K562 (cell line): ENCODE data around the gene BTBD16. TPM values are rescaled to one million over a fixed set of nuclear protein-coding genes. Genes with fewer than 3 reads are reported as not detected.

Source experiments
- CGGBP1 ChIP-seq: fragments of 250-450 bp; sonication (Bioruptor Pico); IDR thresholded peaks from 2 replicates; pipeline ENCODE4 v1.9.0; 2021; ENCODE audit warnings: mild to moderate bottlenecking
- E2F3 ChIP-seq: fragments of 250-450 bp; sonication (Bioruptor Pico); IDR thresholded peaks from 2 replicates; pipeline ENCODE4 v1.4.0; 2020; ENCODE audit warnings: mild to moderate bottlenecking
- ELF2 ChIP-seq: fragments of 250-450 bp; sonication (Bioruptor Pico); IDR thresholded peaks from 2 replicates; pipeline ENCODE4 v1.5.0; 2021; ENCODE audit warnings: mild to moderate bottlenecking
- GTF2F1 ChIP-seq: IDR thresholded peaks from 2 replicates; pipeline ENCODE4 v1.6.1; 2011; ENCODE audit warnings: low read depth, low read length, improper control_type of control experiment
- HDAC8 ChIP-seq: fragments of 450-650 bp; IDR thresholded peaks from 2 replicates; pipeline ENCODE4 v1.6.1; 2016; ENCODE audit warnings: mild to moderate bottlenecking, missing genetic modification characterization, moderate library complexity, missing compliant biosample characterization
- HNRNPUL1 ChIP-seq: fragments of 200-400 bp; formaldehyde crosslinking; IDR thresholded peaks from 2 replicates; pipeline ENCODE4 v1.6.1; 2017; ENCODE audit warnings: low read length
- MEF2A ChIP-seq: IDR thresholded peaks from 2 replicates; pipeline ENCODE4 v1.6.1; 2011; ENCODE audit warnings: low read depth, mild to moderate bottlenecking, low read length, moderate library complexity; ENCODE audit not compliant: control insufficient read depth
- NCOA4 ChIP-seq: fragments of 450-650 bp; IDR thresholded peaks from 2 replicates; pipeline ENCODE4 v1.6.1; 2018; ENCODE audit warnings: mild to moderate bottlenecking; ENCODE audit not compliant: partially characterized antibody
- NFIC ChIP-seq: fragments of 450-650 bp; IDR thresholded peaks from 2 replicates; pipeline ENCODE4 v1.6.1; 2017; ENCODE audit warnings: mild to moderate bottlenecking, inconsistent platforms
- RAD51 ChIP-seq: fragments of 450-650 bp; IDR thresholded peaks from 2 replicates; pipeline ENCODE4 v1.7.1; 2016; ENCODE audit warnings: low read depth, mild to moderate bottlenecking, borderline replicate concordance
- RFX7 ChIP-seq: fragments of 250-450 bp; sonication (Bioruptor Pico); IDR thresholded peaks from 2 replicates; pipeline ENCODE4 v1.5.1; 2021; ENCODE audit warnings: mild to moderate bottlenecking
- SRSF3 ChIP-seq: fragments of 200-400 bp; formaldehyde crosslinking; IDR thresholded peaks from 2 replicates; pipeline ENCODE4 v1.6.1; 2016; ENCODE audit warnings: mild to moderate bottlenecking, low read length, moderate library complexity; ENCODE audit not compliant: insufficient read depth
- TAF7 ChIP-seq: fragments of 450-650 bp; IDR thresholded peaks from 2 replicates; pipeline ENCODE4 v1.6.1; 2016; ENCODE audit warnings: missing genetic modification characterization, missing compliant biosample characterization
- TAF9B ChIP-seq: fragments of 450-650 bp; IDR thresholded peaks from 2 replicates; pipeline ENCODE4 v1.6.1; 2018; ENCODE audit warnings: mild to moderate bottlenecking; ENCODE audit not compliant: partially characterized antibody
- TBP ChIP-seq: optimal IDR thresholded peaks from 2 replicates; pipeline ENCODE3; 2011; ENCODE audit warnings: low read depth, low read length, improper control_type of control experiment
- TCF7 ChIP-seq: sonication (generic); IDR thresholded peaks from 2 replicates; pipeline ENCODE4 v1.6.1; 2016; ENCODE audit warnings: antibody characterized with exemption, borderline replicate concordance
- VEZF1 ChIP-seq: fragments of 200-800 bp; sonication (Bioruptor generic); IDR thresholded peaks from 2 replicates; pipeline ENCODE4 v1.6.1; 2017; ENCODE audit warnings: missing genetic modification characterization, missing compliant biosample characterization
- ZBTB9 ChIP-seq: fragments of 450-650 bp; formaldehyde crosslinking; IDR thresholded peaks from 2 replicates; pipeline ENCODE4 v1.4.0; 2020; ENCODE audit warnings: mild to moderate bottlenecking, moderate library complexity
- ZNF77 ChIP-seq: fragments of 250-450 bp; sonication (Bioruptor Pico); IDR thresholded peaks from 2 replicates; pipeline ENCODE4 v1.5.0; 2020
- polyA plus RNA-seq, 8 experiments: library from polyadenylated mRNA; depleted of rRNA in 4 of 8; stranded (reverse) in 5 of 8; unstranded in 3 of 8; fragments of >200 nt; fragmentation: Nextera tagmentation in 2 of 8; fragmentation: Illumina TruSeq in 1 of 8; extraction: Ambion mirVana in 2 of 8; extraction: Trizol in 1 of 8; gene quantifications; 2 replicates each; pipeline versions ENCODE4 v1.2.1 to v1.2.3, GENCODE V29; 2011 to 2014; ENCODE audit warnings: inconsistent platforms in 1 of 8, missing spikeins in 1 of 8
- total RNA-seq, 7 experiments: library from RNA; depleted of rRNA in 6 of 7; stranded (reverse); fragments of >200 nt in 6 of 7; fragmentation: Illumina TruSeq in 2 of 7; extraction: Trizol in 2 of 7; gene quantifications; 2 replicates each; pipeline versions ENCODE4 v1.2.1 to v1.2.3, GENCODE V29; 2011 to 2021; ENCODE audit warnings: low replicate concordance in 1 of 7
- TF ChIP-seq, protein P1 (sequence below): fragments of 250-450 bp; sonication (Bioruptor Pico); IDR thresholded peaks from 2 replicates; pipeline ENCODE4 v1.8.0; 2022; ENCODE audit warnings: moderate library complexity, mild to moderate bottlenecking, inconsistent platforms
- TF ChIP-seq, protein P2 (sequence below): fragments of 450-650 bp; conservative IDR thresholded peaks from 2 replicates; pipeline ENCODE4 v1.6.1; 2016; ENCODE audit warnings: missing genetic modification characterization, low read depth, mild to moderate bottlenecking, control low read depth, missing compliant biosample characterization
- TF ChIP-seq, protein P3 (sequence below): sonication (generic); formaldehyde crosslinking; IDR thresholded peaks from 2 replicates; pipeline ENCODE4 v1.8.1; 2023; ENCODE audit warnings: mild to moderate bottlenecking, missing genetic modification reagents

BTBD16 gene
- total and polyA plus RNA-seq, 9 of the 15 experiments (the other 6 are each of a cell fraction or from before 2014, with no cell fraction given): 0.11 TPM; not detected in 8

DNA sequence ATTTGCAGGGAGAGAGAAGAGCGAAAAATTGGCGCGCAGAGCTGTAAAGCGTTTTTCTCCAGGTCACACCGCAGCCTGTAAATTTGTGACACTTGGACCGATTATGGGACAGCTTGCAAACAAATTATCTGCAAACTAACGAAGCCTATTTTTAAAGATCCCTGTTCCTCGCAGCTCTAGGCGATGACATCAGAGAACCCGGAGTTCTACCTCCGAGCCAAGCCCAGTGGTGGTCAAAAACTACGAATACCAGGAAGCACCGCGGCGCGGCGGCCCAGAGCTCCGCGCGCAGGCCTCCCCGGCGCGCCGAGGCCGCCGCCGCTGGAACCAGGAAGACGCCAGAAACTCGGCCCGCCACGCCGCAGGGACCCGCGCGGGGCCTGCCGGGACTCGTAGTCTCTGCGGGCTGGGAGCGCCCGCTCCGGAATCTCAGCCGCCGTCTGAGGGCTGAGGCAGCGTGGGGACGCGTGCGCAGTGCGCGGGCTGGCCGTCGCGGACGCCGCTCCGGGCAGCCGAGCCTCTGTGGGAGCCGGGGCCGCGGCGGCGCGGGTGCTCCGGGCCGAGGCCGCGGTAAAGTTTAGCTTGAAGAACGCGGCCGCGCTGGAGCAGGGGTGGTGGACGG lies 103.3 kb downstream of the BTBD16 start, which contains the start of gene PLEKHA1 (continued):
- TF ChIP-seq ZBTB9 (CRISPR knock-in tag): no peak
- no peak for TF ChIP-seq HNRNPUL1
- no peak for TF ChIP-seq RAD51
- no peak for TF ChIP-seq TAF9B
- TF ChIP-seq, protein P1, sequence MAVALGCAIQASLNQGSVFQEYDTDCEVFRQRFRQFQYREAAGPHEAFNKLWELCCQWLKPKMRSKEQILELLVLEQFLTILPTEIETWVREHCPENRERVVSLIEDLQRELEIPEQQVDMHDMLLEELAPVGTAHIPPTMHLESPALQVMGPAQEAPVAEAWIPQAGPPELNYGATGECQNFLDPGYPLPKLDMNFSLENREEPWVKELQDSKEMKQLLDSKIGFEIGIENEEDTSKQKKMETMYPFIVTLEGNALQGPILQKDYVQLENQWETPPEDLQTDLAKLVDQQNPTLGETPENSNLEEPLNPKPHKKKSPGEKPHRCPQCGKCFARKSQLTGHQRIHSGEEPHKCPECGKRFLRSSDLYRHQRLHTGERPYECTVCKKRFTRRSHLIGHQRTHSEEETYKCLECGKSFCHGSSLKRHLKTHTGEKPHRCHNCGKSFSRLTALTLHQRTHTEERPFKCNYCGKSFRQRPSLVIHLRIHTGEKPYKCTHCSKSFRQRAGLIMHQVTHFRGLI (CRISPR knock-in tag): no peak
- TF ChIP-seq MEF2A: no peak
- no peak for TF ChIP-seq NCOA4
- TF ChIP-seq ZNF77 (CRISPR knock-in tag): no peak
- TF ChIP-seq VEZF1 (CRISPR knock-in tag): no peak
- TF ChIP-seq, protein P2, sequence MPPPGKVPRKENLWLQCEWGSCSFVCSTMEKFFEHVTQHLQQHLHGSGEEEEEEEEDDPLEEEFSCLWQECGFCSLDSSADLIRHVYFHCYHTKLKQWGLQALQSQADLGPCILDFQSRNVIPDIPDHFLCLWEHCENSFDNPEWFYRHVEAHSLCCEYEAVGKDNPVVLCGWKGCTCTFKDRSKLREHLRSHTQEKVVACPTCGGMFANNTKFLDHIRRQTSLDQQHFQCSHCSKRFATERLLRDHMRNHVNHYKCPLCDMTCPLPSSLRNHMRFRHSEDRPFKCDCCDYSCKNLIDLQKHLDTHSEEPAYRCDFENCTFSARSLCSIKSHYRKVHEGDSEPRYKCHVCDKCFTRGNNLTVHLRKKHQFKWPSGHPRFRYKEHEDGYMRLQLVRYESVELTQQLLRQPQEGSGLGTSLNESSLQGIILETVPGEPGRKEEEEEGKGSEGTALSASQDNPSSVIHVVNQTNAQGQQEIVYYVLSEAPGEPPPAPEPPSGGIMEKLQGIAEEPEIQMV (tag): no peak
- TF ChIP-seq TBP: no peak
- TF ChIP-seq TAF7 (tag): no peak
- TF ChIP-seq SRSF3: no peak
- no peak for TF ChIP-seq RFX7
- TF ChIP-seq NFIC: no peak
- no peak for TF ChIP-seq E2F3 (CRISPR knock-in tag)
- TF ChIP-seq CGGBP1: no peak
- TF ChIP-seq ELF2 (CRISPR knock-in tag): peak; percentile 82
- no peak for TF ChIP-seq TCF7
- TF ChIP-seq, protein P3, sequence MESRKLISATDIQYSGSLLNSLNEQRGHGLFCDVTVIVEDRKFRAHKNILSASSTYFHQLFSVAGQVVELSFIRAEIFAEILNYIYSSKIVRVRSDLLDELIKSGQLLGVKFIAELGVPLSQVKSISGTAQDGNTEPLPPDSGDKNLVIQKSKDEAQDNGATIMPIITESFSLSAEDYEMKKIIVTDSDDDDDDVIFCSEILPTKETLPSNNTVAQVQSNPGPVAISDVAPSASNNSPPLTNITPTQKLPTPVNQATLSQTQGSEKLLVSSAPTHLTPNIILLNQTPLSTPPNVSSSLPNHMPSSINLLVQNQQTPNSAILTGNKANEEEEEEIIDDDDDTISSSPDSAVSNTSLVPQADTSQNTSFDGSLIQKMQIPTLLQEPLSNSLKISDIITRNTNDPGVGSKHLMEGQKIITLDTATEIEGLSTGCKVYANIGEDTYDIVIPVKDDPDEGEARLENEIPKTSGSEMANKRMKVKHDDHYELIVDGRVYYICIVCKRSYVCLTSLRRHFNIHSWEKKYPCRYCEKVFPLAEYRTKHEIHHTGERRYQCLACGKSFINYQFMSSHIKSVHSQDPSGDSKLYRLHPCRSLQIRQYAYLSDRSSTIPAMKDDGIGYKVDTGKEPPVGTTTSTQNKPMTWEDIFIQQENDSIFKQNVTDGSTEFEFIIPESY (CRISPR knock-in tag): no peak
- no peak for TF ChIP-seq GTF2F1
- TF ChIP-seq HDAC8: no peak
